Urinary bladder (tissue), 4 donors: Measurements from ENCODE around the gene HHAT. TPM values are rescaled to one million over a fixed set of nuclear protein-coding genes. Genes with fewer than 3 reads are reported as not detected.

Experiments
- DNase-seq: peaks from one replicate; pipeline ENCODE4 v3.0.0-alpha.2; 2015; ENCODE audit errors: extremely low spot score
- H3K27ac ChIP-seq: one replicate; pipeline ENCODE4 v1.5.1; 2013; ENCODE audit warnings: low read depth, mild to moderate bottlenecking, moderate library complexity
- H3K36me3 ChIP-seq: one replicate; pipeline ENCODE4 v1.6.1; 2013; ENCODE audit warnings: mild to moderate bottlenecking, moderate library complexity; ENCODE audit not compliant: insufficient read depth
- H3K4me1 ChIP-seq: one replicate; pipeline ENCODE4 v1.6.1; 2013; ENCODE audit warnings: mild to moderate bottlenecking, moderate library complexity; ENCODE audit not compliant: insufficient read depth
- H3K4me3 ChIP-seq: one replicate; pipeline ENCODE4 v1.5.1; 2013; ENCODE audit warnings: low read depth, low read length
- WGBS: extraction: QIAGEN DNeasy Blood & Tissue Kit; methylation state at CpG from one replicate; pipeline ENCODE4 v1.1.7; 2013; 5-methylcytosine and 5-hydroxymethylcytosine counted together
- polyA plus RNA-seq: library from polyadenylated mRNA; stranded (reverse); fragments of 200-250 nt; gene quantifications from one replicate; pipeline ENCODE4 v1.2.3, GENCODE V29; 2013
- total RNA-seq: library from RNA; depleted of rRNA; stranded (reverse); fragments of >200 nt; gene quantifications from one replicate; pipeline ENCODE4 v1.2.3, GENCODE V29; 2014
- donor health status: healthy with polysubstance abuse.
- donor health status: healthy.

HHAT gene
- total and polyA plus RNA-seq, 2 donors: 3.3 to 10.8 TPM

DNA sequence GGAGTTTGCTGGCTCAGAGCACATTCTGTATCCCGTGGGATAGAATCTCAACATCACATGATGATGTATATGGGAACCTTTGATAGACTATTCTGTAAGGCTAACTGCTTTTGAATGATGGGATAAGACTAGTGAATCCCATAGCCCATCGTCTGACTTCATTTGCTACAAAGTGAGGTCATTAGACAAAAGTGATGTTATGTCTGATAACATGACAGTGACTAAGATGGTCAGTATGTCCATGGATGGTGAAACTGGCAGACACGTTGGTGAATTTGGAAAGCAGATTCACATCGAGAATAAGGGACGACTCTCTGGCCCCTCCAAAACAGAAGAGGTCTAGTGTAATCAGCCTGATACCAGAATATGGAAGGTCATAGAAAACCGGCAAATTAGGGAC lies 108.4 kb downstream of the HHAT start:
- 94% methylated on average over 6 of the region's 6 CpGs for WGBS
- no peak for DNase-seq
- Histone ChIP-seq H3K36me3 (no peaks in the 10 kb centered on the region), H3K4me3 (no peak overlapping the region), H3K27ac (no peak overlapping the region), H3K4me1 (no peaks in the 10 kb centered on the region)

DNA sequence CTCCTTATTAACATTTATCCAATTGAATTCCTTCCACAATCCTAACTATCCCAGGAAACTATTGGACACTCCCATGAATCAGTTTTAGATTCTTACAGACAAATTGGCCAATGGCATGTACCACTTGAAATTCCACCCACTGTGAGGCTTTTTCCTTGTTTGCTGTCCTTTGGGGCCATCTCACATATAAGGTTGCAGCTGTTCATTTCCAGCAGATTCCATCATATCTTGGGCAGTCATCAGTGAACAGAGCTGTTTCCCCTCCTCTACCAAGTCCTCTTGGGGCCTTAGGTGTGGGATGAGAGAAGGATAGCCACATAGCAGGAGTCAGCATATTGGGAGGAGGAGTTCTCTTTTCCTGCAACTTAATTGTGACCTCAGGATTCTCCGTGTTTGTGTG lies 109.1 kb downstream of the HHAT start:
- no peak overlapping the region for H3K4me3 ChIP-seq
- WGBS: 92% methylated on average over 1 of the region's 1 CpG
- H3K27ac ChIP-seq: no peak overlapping the region
- H3K36me3 ChIP-seq: no peaks in the 10 kb centered on the region
- no peaks in the 10 kb centered on the region for H3K4me1 ChIP-seq
- no peak for DNase-seq

- WGBS: 59% methylated on average over 7 of the region's 7 CpGs
- Histone ChIP-seq H3K4me3 (no peak overlapping the region), H3K4me1 (no peaks in the 10 kb centered on the region), H3K27ac (no peak overlapping the region), H3K36me3 (no peaks in the 10 kb centered on the region)
- DNase-seq: no peak
Observed at GRCh38 chr1:210438928-210439841, 110.5 kb downstream of the HHAT start.

- no peaks in the 10 kb centered on the region for H3K4me1 ChIP-seq
- no peak for DNase-seq
- H3K36me3 ChIP-seq: no peaks in the 10 kb centered on the region
- H3K27ac ChIP-seq: no peak overlapping the region
- WGBS: 86% methylated on average over 3 of the region's 3 CpGs
- H3K4me3 ChIP-seq: no peak overlapping the region
Observed at GRCh38 chr1:210440081-210440480, 111.4 kb downstream of the HHAT start.

DNA sequence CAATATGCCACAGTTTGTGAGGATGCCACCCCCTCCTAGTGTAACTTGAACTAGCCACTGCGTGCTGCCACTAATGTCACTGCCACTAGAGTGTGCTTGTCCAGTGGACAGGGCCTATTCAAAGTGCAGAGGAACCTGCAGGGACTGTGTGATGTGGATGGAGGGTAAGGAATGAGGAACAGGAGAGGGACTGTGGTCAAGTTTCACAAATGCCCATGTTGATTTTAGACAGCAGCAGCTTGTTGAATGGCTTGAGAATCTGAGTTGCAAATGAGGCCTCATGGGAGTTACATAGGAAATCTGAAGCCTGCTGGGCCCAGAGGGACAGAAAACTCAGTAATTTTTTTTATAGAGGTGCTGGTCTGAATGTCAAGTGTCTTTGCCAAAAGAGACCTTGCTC lies 112.3 kb downstream of the HHAT start:
- Histone ChIP-seq H3K4me3 (no peak overlapping the region), H3K4me1 (no peaks in the 10 kb centered on the region), H3K27ac (no peak overlapping the region), H3K36me3 (no peaks in the 10 kb centered on the region)
- no peak for DNase-seq
- WGBS: 95% methylated on average over 1 of the region's 1 CpG

- Histone ChIP-seq H3K27ac (no peak overlapping the region), H3K36me3 (no peaks in the 10 kb centered on the region), H3K4me3 (no peak overlapping the region), H3K4me1 (no peaks in the 10 kb centered on the region)
- no peak for DNase-seq
Observed at GRCh38 chr1:210445485-210445884, 116.8 kb downstream of the HHAT start.

DNA sequence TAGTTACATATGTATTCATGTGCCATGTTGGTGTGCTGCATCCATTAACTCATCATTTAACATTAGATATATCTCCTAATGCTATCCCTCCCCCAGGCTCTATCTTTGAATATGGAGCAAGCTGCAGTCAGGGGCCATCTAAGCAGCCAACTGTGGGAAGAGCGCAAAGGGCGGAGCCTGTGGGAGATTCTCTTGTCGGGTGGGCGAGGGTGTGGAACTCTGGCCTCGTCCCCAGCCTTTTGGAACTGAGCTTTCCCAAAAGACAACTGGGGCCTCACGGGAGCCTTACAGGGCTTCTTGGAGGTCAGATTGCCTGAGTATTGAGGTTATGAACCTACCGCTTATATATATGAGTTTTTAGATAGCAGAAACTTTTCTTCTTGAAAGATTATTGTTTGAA lies 117.2 kb downstream of the HHAT start:
- H3K27ac ChIP-seq: no peak overlapping the region
- 75% methylated on average over 7 of the region's 7 CpGs for WGBS
- H3K4me1 ChIP-seq: no peaks in the 10 kb centered on the region

DNA sequence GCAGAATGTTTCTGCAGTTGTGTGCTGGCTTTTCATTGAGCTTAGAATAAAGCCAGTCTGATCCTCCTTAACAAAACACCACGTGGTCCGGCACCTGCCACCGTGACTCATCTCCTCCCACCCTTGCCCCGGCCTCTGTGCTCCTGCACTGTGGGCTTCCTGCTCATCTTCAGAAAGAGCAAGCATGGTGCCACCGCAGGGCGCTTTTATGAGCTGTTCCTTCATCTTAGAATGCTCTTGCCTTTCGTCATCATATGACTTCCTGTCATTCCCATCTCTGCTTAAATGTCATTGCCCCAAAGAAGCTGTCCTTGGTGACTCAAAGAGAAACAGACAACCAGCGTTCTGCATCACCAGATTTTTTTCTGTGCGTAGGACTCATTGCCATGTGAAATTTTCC lies 117.8 kb downstream of the HHAT start:
- Histone ChIP-seq H3K4me1 (no peaks in the 10 kb centered on the region), H3K27ac (no peak overlapping the region), H3K4me3 (no peak overlapping the region), H3K36me3 (no peaks in the 10 kb centered on the region)
- DNase-seq: no peak
- WGBS: 51% methylated on average over 9 of the region's 9 CpGs

More for the DNA sequence above, 117.2 kb downstream of the HHAT start:
- no peak for DNase-seq
- Histone ChIP-seq H3K4me3 (no peak overlapping the region), H3K36me3 (no peaks in the 10 kb centered on the region)

- DNase-seq: no peak
- Histone ChIP-seq H3K4me3 (no peak overlapping the region), H3K36me3 (no peaks in the 10 kb centered on the region), H3K4me1 (no peaks in the 10 kb centered on the region), H3K27ac (no peak overlapping the region)
- WGBS: 69% methylated on average over 5 of the region's 5 CpGs
Observed at GRCh38 chr1:210447456-210448057, 118.9 kb downstream of the HHAT start.

- H3K36me3 ChIP-seq: no peaks in the 10 kb centered on the region
- H3K27ac ChIP-seq: no peak overlapping the region
- no peak overlapping the region for H3K4me3 ChIP-seq
- WGBS: 40% methylated on average over 4 of the region's 4 CpGs
- H3K4me1 ChIP-seq: no peaks in the 10 kb centered on the region
- peak; percentile 10 for DNase-seq
Observed at GRCh38 chr1:210448297-210448892, 119.7 kb downstream of the HHAT start.

DNA sequence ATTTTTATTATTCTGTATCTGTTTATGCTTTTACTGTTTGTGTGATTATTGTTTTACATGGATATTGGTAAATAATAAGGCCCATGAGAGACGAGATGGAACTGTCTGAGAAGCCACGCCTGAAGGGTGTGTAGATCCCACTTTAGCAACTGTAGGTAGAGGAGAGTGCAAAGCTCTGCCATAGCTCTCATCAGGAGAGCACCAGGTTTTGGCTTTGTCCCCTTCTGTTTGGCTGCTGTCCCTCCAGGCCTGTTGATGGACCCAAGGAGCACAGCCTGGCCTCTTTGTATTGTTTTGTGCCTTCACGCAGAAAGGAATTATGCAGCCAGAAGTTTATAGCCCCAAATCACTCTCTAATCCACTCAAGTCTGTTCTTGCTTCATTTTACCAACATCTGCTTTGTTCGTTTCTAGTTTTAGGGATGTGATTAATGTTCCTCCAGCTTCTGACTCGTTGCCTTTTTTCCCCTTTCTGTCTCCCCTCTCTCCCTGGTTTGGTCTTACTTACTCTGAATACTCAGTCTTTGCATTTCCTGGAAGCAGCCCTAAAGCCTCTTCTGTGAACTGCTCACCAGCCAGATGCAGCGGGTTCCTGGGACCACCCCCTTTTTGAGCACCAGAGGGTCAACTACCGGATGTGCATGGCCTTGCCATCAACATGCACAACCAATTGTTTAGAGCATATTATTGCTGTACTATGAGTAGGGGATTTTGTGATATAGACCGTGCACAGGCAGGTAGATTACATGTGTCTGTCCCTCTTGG lies 127.3 kb downstream of the HHAT start:
- Histone ChIP-seq H3K4me3 (no peak overlapping the region), H3K4me1 (no peaks in the 10 kb centered on the region), H3K27ac (no peak overlapping the region), H3K36me3 (no peaks in the 10 kb centered on the region)
- WGBS: 75% methylated on average over 8 of the region's 8 CpGs
- no peak for DNase-seq

- no peaks in the 10 kb centered on the region for H3K36me3 ChIP-seq
- WGBS: 97% methylated on average over 6 of the region's 6 CpGs
- H3K4me3 ChIP-seq: no peak overlapping the region
- no peak for DNase-seq
- H3K27ac ChIP-seq: no peak overlapping the region
- no peaks in the 10 kb centered on the region for H3K4me1 ChIP-seq
Observed at GRCh38 chr1:210456731-210457255, 128.1 kb downstream of the HHAT start.

- no peaks in the 10 kb centered on the region for H3K4me1 ChIP-seq
- no peaks in the 10 kb centered on the region for H3K36me3 ChIP-seq
- H3K4me3 ChIP-seq: no peak overlapping the region
- WGBS: 88% methylated on average over 4 of the region's 4 CpGs
- H3K27ac ChIP-seq: no peak overlapping the region
- DNase-seq: no peak
Observed at GRCh38 chr1:210457568-210457967, 128.9 kb downstream of the HHAT start.
